HepG2 (cell line): ENCODE data around the gene TMEM87A. TPM values are rescaled to one million over a fixed set of nuclear protein-coding genes. Genes with fewer than 3 reads are reported as not detected.

Experiments used
- ELF3 ChIP-seq: IDR thresholded peaks from 2 replicates; pipeline ENCODE4 v1.6.1; 2016; ENCODE audit warnings: missing genetic modification reagents, missing compliant biosample characterization
- GZF1 ChIP-seq: sonication (generic); formaldehyde crosslinking; IDR thresholded peaks from 2 replicates; pipeline ENCODE4 v1.5.1; 2020; ENCODE audit warnings: mild to moderate bottlenecking, missing genetic modification reagents
- HNRNPK ChIP-seq: fragments of 200-400 bp; formaldehyde crosslinking; IDR thresholded peaks from 2 replicates; pipeline ENCODE4 v1.6.1; 2018; ENCODE audit warnings: low read length, low read depth, moderate library complexity, mild to moderate bottlenecking; ENCODE audit not compliant: poor library complexity, severe bottlenecking
- MAFG ChIP-seq: sonication (generic); formaldehyde crosslinking; IDR thresholded peaks from 2 replicates; pipeline ENCODE4 v1.5.1; 2020; ENCODE audit warnings: mild to moderate bottlenecking, missing genetic modification reagents
- PHB2 ChIP-seq: fragments of 450-650 bp; IDR thresholded peaks from 2 replicates; pipeline ENCODE4 v1.6.1; 2018; ENCODE audit not compliant: partially characterized antibody
- SAFB2 ChIP-seq: sonication (generic); formaldehyde crosslinking; IDR thresholded peaks from 2 replicates; pipeline ENCODE4 v1.5.1; 2020; ENCODE audit warnings: missing genetic modification reagents, low read depth, mild to moderate bottlenecking, borderline replicate concordance
- SKIL ChIP-seq: sonication (generic); formaldehyde crosslinking; IDR thresholded peaks from 2 replicates; pipeline ENCODE4 v1.8.0; 2022; ENCODE audit warnings: missing genetic modification reagents, mild to moderate bottlenecking, moderate library complexity, borderline replicate concordance
- SNAI1 ChIP-seq: sonication (generic); formaldehyde crosslinking; IDR thresholded peaks from 2 replicates; pipeline ENCODE4 v1.5.0; 2020; ENCODE audit warnings: mild to moderate bottlenecking, missing genetic modification reagents, borderline replicate concordance
- ZFY ChIP-seq: sonication (generic); formaldehyde crosslinking; IDR thresholded peaks from 2 replicates; pipeline ENCODE4 v1.4.0; 2020; ENCODE audit warnings: missing genetic modification reagents
- ZNF143 ChIP-seq: sonication (generic); formaldehyde crosslinking; IDR thresholded peaks from 2 replicates; pipeline ENCODE4 v1.4.0; 2020; ENCODE audit warnings: missing genetic modification reagents
- ZNF318 ChIP-seq: sonication (generic); formaldehyde crosslinking; IDR thresholded peaks from 2 replicates; pipeline ENCODE4 v1.4.0; 2020; ENCODE audit warnings: mild to moderate bottlenecking, missing genetic modification reagents
- ZNF335 ChIP-seq: sonication (generic); formaldehyde crosslinking; IDR thresholded peaks from 2 replicates; pipeline ENCODE4 v1.4.0; 2020; ENCODE audit warnings: missing genetic modification reagents
- ZNF766 ChIP-seq: sonication (generic); formaldehyde crosslinking; IDR thresholded peaks from 2 replicates; pipeline ENCODE4 v1.5.0; 2020; ENCODE audit warnings: missing genetic modification reagents, borderline replicate concordance
- ZNF782 ChIP-seq: sonication (generic); formaldehyde crosslinking; IDR thresholded peaks from 2 replicates; pipeline ENCODE4 v1.4.0; 2020; ENCODE audit warnings: missing genetic modification reagents, mild to moderate bottlenecking, borderline replicate concordance
- ZNF816 ChIP-seq: sonication (generic); formaldehyde crosslinking; IDR thresholded peaks from 2 replicates; pipeline ENCODE4 v1.8.0; 2022; ENCODE audit warnings: missing genetic modification reagents, mild to moderate bottlenecking, borderline replicate concordance
- polyA plus RNA-seq, 8 experiments: library from polyadenylated mRNA; depleted of rRNA in 3 of 8; stranded (reverse) in 7 of 8; unstranded in 1 of 8; fragments of >200 nt; fragmentation: Illumina TruSeq in 4 of 8; extraction: Trizol in 4 of 8; gene quantifications; 2 replicates each; pipeline versions ENCODE4 v1.2.1 to v1.2.3, GENCODE V29; 2011 to 2016; ENCODE audit warnings: low read depth in 4 of 8, missing spikeins in 1 of 8, mixed read lengths in 1 of 8; ENCODE audit not compliant: insufficient read depth in 1 of 8
- total RNA-seq, 5 experiments: library from RNA; depleted of rRNA; stranded (reverse); fragments of >200 nt; fragmentation: Illumina TruSeq; extraction: Trizol; gene quantifications; 2 replicates each; pipeline ENCODE4 v1.2.3, GENCODE V29; 2016; ENCODE audit warnings: low read depth in 1 of 5

The TMEM87A gene
- total and polyA plus RNA-seq, 2 of the 13 experiments (the other 11 are each of a cell fraction or from before 2014, with no cell fraction given), result 20.2 to 42.8 TPM

- TF ChIP-seq SAFB2 (no peak), MAFG (CRISPR knock-in tag) (no peak), SKIL (CRISPR knock-in tag) (no peak; the same call in 1 of the 2 replicates), ZNF143 (peak; percentile 46; the same call in 1 of the 2 replicates), SNAI1 (CRISPR knock-in tag) (no peak), GZF1 (CRISPR knock-in tag) (no peak), ZNF816 (CRISPR knock-in tag) (no peak), ZFY (CRISPR knock-in tag) (peak; percentile 59), ZNF335 (CRISPR knock-in tag) (no peak), ZNF318 (CRISPR knock-in tag) (peak; percentile 86; the same call in 1 of the 2 replicates), ZNF766 (CRISPR knock-in tag) (peak; percentile 82; the same call in 1 of the 2 replicates), PHB2 (no peak), ELF3 (peak; percentile 82; the same call in 1 of the 2 replicates), HNRNPK (no peak), ZNF782 (CRISPR knock-in tag) (0 out of 2 replicates have a peak, but pooled peaks have one; percentile 83)
Observed at GRCh38 chr15:42272939-42273899, at the start of gene TMEM87A, which contains the start of gene GANC (continued).
